ENCODE data around the gene MYO18B.

DNA sequence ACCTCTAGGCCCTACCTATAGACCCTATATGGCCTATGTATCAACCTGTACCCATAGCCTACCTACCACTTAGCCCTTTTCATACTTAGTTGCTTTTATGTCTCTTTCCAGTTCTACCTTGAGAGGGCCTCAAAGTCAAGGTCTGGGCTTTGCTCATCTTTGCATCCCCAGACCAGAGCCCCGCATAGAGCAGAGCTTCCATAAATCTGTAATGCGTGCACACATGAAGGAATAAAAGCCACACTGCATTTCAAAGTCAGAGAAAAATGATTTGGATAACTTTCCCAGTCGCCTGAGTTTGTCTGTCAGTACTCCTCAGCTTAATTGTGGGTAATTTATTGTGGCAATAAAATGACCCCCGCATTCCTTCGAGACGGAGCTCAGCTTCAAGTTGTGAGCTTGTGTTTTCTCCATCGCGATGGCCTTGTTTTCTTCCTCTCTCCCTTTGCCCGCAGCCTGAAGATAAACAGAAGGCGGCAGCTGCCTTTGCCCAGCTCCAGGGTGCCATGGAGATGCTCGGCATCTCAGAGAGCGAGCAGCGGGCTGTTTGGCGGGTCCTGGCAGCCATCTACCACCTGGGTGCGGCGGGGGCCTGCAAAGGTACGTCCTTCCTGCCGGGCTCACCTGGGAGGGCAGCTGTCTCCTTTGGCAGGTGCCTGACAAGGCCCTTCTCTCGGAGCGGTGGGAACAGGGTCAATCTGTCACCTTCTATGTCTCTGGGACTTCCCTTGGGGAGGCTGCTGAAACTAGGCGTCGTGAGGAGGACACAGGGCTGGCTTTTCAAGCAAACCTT lies 55.7 kb downstream of the MYO18B start:
- TF ChIP-seq, protein P1, sequence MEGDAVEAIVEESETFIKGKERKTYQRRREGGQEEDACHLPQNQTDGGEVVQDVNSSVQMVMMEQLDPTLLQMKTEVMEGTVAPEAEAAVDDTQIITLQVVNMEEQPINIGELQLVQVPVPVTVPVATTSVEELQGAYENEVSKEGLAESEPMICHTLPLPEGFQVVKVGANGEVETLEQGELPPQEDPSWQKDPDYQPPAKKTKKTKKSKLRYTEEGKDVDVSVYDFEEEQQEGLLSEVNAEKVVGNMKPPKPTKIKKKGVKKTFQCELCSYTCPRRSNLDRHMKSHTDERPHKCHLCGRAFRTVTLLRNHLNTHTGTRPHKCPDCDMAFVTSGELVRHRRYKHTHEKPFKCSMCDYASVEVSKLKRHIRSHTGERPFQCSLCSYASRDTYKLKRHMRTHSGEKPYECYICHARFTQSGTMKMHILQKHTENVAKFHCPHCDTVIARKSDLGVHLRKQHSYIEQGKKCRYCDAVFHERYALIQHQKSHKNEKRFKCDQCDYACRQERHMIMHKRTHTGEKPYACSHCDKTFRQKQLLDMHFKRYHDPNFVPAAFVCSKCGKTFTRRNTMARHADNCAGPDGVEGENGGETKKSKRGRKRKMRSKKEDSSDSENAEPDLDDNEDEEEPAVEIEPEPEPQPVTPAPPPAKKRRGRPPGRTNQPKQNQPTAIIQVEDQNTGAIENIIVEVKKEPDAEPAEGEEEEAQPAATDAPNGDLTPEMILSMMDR (IDR thresholded peaks at IDR 0.05; ENCODE audit: low read depth, low read length): no peak
- TF ChIP-seq EZH2phosphoT487 (IDR thresholded peaks at IDR 0.05; ENCODE audit: low read depth): no peak
